ENCODE results near the gene PPTC7.
"Not testable (repeated sequence)": the region's sequence is repeated elsewhere in the genome, so short reads cannot be mapped to it uniquely, and the experiment has no call there.

Gene PPTC7

GRCh38 chr12:110536834-110537604 is 46.1 kb downstream of the PPTC7 start:
- DNase-seq (ENCODE audit: low spot score): no peak

- DNase-seq (ENCODE audit: low spot score): no peak
These were observed 48.3 kb downstream of the PPTC7 start for GRCh38 chr12:110534811-110535210.

GRCh38 chr12:110533607-110534006 is 49.5 kb downstream of the PPTC7 start:
- DNase-seq (ENCODE audit: low spot score): no peak

GRCh38 chr12:110532644-110533043 is 50.5 kb downstream of the PPTC7 start:
- no peak for DNase-seq (ENCODE audit: low spot score)

- DNase-seq (ENCODE audit: low spot score): peak; percentile 59
These were observed 51.3 kb downstream of the PPTC7 start for GRCh38 chr12:110531741-110532333.

- DNase-seq (ENCODE audit: low spot score): no peak
These were observed 52.6 kb downstream of the PPTC7 start for GRCh38 chr12:110530511-110530910.

GRCh38 chr12:110528277-110528839 is 54.8 kb downstream of the PPTC7 start:
- no peak for DNase-seq (ENCODE audit: low spot score)

- not testable (repeated sequence) for DNase-seq (ENCODE audit: low spot score)
These were observed 62.0 kb downstream of the PPTC7 start for GRCh38 chr12:110520876-110521712.

GRCh38 chr12:110518014-110518413 is 65.1 kb downstream of the PPTC7 start:
- DNase-seq (ENCODE audit: low spot score): not testable (repeated sequence)

- DNase-seq (ENCODE audit: low spot score): no peak
These were observed 66.1 kb downstream of the PPTC7 start for GRCh38 chr12:110516995-110517394.

- DNase-seq (ENCODE audit: low spot score): no peak
These were observed 68.8 kb downstream of the PPTC7 start for GRCh38 chr12:110514363-110514762.

- no peak for DNase-seq (ENCODE audit: low spot score)
These were observed 69.3 kb downstream of the PPTC7 start for GRCh38 chr12:110513842-110514241.

- DNase-seq (ENCODE audit: low spot score): no peak
These were observed 75.0 kb downstream of the PPTC7 start for GRCh38 chr12:110508071-110508586.

GRCh38 chr12:110505332-110505731 is 77.8 kb downstream of the PPTC7 start:
- no peak for DNase-seq (ENCODE audit: low spot score)

- DNase-seq (ENCODE audit: low spot score): no peak
These were observed 79.7 kb downstream of the PPTC7 start for GRCh38 chr12:110503432-110503831.

- peak; percentile 97 for DNase-seq (ENCODE audit: low spot score)
These were observed 81.1 kb downstream of the PPTC7 start, which contains the start of the genes RAD9B and VPS29 for GRCh38 chr12:110501752-110502738. RAD9B (plus strand) TSS chr12:110502331; CDS start chr12:110502338, 7 bp downstream. VPS29 (minus strand) TSS chr12:110502111; CDS start chr12:110502051, 60 bp downstream.

- peak; percentile 43 for DNase-seq (ENCODE audit: low spot score)
These were observed 81.7 kb downstream of the PPTC7 start for GRCh38 chr12:110501399-110501751.

- no peak for DNase-seq (ENCODE audit: low spot score)
These were observed 84.0 kb downstream of the PPTC7 start for GRCh38 chr12:110498984-110499706.

Measured in putamen (tissue), 1 donor.